HG02973 (cell line): ENCODE results near the gene NTHL1.
"Not testable (repeated sequence)": the region's sequence is repeated elsewhere in the genome, so short reads cannot be mapped to it uniquely, and the experiment has no call there.

ENCODE experiments used
- ATAC-seq: cut with Tn5 transposase; IDR thresholded peaks from one replicate; pipeline ENCODE4 v1.9.1; 2021; ENCODE audit warnings: moderate library complexity; ENCODE audit not compliant: unreplicated experiment

Gene NTHL1

DNA sequence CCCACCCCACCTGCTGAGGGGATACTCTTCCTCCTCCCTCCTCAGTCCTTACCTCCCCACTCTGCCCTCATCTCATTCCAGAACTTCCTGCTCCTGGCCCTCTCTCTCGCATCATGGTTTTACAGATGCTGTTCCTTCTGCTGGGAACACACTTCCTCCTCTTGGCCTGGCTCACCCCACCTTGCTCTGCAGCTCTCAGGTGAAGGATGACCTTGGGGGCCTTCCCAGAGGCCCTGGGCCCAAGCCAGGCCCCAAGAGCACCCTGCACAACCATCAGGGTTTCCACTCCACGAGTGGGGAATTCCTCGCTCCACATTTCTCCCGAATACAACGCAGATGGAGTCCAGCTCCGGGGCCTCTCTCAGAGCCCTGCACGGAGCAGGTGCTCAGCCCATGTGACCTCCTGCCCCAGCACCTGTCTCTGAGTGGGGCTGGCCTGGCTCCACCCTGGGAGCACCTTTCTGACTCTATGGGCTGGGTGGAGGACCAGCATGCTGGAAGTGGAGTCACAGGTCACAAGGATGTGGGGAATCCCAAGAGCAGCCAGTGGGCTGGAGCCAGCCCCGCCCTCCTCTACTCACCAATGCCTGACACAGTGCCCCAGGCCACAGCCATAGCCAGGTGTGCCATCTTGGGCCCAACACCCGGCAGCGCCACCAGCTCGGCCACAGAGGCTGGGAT lies 4.5 kb downstream of the NTHL1 start:
- no peak for ATAC-seq

DNA sequence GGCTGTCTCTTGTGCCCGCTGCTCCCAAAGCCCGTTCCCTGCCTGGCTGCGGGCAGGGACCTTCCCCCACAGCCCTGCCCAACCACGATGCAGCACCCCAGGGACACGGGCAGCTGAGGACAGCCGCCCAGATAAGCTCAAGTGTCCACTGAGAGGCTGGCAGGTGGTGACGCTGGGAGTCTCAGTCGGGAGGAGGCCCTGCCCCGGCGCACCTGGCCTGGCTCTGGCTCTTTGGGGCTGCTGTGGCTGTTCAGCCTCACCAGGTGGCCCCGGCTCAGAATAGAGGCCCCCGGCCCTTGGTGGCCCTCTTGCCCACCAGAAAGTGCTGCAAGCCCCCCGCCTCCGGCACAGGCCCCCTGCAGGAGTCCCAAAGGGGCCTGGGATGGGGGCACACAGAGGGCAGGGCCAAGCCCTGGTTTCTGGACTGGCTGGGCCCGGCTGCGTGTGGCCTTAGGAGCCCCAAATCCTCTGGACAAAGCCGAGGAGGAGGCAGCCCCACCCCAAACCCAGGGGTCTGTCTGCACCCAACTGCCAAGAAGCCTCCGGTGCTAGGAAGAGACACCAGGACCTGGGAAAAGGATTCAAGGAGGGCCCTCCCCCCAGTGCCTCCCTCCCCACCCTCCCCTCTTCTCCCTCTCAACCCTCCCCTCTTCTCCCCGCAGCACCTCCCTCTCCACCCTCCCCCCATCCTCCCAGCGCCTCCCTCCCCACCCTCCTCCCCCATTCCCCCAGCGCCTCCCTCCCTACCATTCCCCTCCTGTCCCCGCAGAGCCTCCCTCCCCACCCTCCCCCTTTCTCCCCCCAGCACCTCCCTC lies 5.3 kb downstream of the NTHL1 start:
- ATAC-seq, result no peak

DNA sequence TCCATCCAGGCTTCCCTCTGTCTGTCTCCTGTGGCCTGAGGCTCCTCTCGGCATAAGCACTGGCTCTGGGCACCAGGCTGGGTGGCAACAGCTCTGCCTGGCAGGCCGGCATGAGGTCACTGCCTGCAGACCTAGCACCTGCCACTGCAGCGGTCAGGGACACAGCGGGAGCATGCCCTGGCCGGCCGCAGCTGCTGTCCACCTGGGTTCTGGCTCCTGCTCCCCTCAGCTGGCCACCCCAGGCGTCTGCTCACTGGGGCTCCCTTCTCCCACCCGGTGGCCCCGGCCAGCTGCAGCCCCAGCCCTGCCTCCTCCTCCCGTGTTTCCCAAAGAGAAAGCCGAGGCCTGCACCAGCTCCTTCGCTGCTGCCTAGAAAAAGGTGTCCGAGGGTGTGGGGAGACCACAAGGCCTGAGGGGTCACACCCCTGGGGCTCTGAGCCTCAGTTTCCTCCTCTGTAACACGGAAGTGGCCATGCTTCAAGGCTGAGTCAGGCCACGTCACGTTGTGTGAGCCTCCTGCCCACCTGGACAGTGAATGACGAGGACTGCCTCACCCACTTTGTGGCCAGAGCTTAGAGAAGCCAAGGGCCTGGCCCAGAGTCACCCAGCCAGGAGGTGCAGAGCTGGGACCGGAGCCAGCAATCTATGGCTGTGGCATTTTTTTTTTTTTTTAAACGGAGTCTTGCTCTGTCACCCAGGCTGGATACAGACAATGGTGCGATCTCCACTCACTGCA lies 6.7 kb downstream of the NTHL1 start:
- ATAC-seq, result no peak

DNA sequence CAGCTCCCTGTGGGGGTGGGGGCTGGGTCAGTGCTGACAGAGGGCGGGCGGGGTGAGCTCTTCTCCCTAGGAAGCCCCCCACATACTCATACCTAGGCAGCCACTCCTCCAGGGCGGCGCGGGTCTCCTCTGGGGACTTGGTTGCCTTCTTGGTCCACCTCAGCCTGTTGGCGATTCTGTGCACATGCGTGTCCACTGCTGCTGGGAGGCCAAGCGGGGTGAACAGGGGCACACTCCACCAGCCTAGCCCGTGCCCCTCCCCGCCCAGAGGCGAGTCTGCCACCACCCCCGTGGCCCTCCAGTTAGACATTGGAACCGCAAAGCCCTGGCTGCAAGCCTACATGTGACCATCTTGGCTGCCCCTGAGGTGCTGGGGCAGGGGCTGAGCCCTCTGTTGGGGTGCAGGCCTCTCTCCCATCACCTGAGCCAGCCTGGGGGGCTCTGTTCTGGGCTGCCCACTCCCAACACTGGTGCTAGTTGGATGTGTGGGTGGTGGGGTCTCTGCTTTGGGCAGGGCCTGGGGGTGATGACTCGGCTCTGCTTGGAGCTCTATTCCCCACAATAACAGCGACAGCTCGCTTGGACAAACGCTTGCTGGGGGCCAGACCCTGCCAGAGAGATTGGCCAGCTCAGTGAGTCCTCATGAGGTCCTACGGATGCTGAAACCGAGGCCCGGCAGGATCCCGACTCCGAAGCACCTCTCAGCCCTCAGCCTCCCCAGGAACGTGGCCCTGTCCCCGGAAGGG lies 7.4 kb downstream of the NTHL1 start:
- ATAC-seq, result no peak

DNA sequence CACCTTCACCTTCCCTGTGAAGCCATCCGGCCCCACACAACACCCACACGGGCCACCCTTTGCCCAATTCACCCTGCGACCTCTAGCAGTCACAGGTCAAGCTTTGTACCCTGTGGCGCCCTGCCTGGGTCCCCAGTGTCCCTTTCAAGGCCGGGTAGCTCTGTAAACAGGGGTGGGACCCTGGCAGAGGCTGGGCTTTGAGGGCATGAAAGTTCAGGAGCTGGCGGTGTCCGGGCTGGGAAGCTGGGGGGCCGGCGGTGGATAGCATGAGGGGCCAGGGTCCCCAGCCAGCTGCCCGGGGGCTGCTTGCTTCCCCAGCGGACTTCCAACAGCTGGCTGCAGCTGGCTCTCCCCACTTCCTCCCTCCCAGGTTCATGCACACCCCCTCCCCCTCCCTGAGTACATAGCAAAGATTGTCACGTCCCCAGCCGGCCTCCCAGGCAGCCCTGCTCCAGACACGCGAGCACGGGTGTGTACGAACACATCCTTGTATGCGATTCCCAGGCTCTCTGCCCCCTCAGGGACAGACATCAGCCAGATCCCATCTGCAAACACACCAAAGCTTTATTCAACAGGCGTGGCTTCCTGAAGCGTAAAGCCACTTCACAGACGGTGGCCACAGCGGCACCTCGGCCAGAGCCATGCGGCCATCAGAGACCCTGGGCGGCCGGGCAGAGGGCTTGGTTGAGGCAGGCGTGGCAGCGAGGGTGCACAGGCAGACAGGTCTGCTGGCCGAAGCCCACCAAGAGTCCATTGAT lies 8.2 kb downstream of the NTHL1 start:
- no peak for ATAC-seq

DNA sequence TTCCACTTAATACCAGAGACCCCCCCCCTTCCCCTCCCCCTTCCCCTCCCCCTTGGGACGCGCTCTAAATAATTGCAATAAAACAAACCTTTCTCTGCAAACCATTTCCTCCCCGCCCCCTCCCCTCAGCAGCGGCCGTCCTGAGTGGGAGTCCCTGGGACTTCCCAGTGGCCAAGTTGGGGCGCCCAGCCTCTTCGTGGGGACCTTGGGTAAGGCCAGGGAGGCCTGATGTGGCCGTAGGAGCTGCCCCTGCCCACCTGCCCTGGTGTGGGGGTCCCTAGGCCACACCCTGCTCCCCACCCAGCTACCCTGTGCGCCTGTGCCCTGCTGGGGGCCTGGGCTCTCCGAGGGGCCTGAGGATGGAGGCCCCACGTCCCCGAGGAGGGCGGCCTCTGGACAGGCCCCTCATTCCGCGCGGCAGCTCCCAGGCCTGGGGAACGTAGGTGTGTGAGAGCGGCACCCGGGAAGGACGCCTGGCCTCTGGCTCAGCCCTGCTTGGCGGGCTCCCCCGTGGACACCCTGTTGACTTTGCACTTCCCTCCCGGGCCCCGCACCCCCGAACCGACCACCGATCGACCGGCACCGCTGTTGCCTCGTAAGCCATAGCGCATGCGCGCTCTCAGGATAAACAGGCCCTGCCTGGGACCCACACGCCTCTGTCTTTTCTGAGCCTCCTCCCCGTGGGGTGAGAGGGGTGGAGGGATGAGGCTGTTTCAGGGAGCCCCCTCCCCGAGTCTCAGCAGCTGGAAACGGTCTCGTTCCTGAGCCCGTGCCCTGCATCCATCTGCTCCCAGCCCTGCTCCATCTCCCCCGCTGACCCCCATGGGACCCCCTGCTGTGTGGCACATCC lies 9.0 kb downstream of the NTHL1 start:
- no peak for ATAC-seq

DNA sequence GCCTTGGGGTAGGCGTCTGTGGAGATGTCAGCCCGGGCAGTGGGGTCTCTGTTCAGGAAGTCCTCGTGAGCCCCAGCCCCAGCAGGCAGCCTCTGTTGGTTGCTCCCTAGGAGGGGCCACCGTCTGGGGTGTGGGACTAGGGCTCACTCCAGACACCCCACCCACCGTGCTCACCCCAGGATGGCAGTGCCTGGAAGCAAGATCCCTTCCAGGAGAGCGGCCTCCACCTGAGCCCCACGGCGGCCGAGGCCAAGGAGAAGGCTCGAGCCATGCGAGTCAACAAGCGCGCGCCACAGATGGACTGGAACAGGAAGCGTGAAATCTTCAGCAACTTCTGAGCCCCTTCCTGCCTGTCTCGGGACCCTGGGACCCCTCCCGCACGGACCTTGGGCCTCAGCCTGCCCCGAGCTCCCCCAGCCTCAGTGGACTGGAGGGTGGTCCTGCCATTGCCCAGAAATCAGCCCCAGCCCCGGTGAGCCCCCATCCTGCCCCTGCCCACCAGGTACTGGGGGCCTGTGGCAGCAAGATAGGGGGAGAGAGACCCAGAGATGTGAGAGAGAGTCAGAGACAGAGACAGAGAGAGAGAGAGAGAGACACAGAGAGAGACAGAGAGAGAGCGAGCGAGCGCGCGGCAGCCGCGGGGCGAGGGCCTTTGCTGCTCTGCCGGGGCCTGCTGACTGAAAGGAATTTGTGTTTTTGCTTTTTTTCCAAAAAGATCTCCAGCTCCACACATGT lies 9.8 kb downstream of the NTHL1 start:
- no peak for ATAC-seq

DNA sequence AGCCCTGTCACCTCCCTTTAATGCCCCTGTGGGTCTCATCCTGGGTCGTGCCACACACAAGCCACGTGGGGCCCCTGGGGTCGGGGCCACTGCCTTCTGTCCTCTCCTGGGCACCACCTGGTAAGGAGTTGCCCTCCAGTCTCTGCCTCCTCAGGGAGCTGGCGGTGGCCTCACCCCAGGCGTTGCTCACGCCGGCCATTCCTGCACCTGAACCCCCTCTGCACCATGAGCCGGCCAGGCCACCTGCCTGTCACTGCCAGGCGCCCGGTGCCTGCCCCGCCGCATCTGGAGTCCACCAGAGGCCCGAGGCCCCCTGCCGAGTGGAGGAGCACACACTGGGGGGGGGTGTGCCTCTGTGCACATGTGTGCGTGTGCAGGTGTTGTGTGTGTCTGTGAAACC lies 10.5 kb downstream of the NTHL1 start:
- ATAC-seq, result no peak

DNA sequence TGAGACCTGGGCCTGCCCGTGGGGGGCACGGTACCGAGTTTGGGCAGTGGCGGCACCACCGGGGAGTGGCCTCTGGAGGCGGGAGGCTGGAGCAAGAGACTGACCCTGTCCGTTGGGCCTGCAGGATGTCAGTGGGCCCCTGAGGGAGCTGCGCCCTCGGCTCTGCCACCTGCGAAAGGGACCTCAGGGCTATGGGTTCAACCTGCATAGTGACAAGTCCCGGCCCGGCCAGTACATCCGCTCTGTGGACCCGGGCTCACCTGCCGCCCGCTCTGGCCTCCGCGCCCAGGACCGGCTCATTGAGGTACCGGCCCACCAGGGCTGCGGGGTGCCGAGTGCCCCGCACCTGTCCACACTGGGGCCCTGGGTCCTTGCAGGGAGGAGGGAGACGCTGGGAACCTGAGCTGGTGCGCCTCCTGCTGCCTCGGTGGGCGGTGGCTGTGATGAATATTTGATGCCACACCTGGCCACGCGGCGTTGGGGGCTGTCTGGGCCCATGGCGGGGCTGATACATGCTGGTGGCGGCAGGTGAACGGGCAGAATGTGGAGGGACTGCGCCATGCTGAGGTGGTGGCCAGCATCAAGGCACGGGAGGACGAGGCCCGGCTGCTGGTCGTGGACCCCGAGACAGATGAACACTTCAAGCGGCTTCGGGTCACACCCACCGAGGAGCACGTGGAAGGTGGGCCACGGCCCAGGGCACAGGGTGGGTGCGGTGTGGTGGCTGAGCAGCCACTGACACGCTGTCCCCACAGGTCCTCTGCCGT lies 11.3 kb downstream of the NTHL1 start:
- ATAC-seq, result no peak

DNA sequence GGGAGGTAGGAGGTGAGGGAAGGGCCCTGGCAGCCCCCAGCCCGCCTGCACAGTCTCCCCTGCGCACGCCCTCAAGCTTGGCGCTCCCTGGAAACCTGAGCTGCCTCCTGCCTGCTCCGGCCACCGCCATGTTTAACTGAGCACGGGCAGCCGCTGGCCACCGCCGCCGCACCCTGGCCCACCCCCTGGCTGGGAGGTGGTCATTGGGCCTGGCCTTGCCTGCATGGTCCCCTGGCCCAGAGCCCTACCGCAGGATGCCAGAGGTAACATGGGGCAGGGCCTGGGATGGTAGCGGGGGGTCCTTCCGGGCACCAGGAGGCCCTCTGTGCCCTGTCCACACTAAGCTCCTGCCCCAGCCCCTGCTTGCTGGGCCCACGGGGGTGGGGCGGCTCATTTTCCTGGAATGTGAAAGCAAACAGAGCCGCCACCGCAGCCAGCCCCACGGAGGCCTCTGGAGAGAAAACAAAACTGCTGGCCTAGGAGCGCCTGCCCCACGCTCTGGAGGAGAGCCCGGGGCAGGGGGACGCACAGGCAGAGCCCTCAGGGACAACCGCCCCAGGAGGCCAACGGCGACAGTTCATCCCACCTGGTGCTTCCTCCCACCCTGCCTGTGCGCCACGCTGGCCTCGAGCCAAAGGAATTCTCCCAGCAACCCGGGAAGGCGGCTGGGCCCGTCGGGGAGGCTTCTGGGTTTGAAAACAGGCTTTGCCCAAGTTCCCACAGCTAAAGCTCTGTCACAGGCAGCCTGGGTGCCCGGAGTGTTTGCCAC lies 12.0 kb downstream of the NTHL1 start:
- no peak for ATAC-seq

DNA sequence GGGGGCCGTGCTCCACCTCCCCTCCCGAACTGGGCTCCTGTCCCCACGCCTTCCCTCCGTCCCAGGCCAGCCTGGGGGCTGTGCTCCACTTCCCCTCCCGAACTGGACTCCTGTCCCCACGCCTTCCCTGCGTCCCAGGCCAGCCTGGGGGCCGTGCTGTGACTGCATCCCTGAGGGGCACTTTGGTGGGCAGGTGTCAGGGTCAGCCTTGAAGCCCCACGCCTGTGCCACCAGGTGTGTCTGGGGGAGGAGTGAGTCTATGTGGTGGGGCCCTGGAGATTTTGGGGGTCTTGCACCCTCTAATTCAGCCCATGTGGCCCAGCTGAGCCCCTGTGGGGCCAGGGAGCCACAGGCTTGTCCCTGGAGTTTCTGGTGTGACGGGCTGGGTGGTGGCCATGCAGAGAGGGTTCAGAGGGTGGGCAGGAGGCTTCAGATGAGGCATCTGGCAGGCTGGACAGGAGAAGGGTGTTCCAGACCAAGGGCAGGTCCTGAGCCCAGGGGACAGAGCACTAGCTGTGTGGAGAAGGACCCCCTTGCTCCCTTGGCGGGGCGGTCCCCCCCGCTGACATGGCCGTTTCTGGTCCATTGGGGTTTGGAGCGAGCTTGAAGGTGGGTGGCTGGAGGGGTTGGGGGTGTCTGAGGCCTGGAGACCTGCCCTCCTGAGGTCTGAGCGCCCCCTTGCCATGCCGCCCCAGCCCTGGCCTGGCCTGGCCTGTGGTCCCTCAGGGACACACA lies 12.8 kb downstream of the NTHL1 start:
- ATAC-seq, result no peak

DNA sequence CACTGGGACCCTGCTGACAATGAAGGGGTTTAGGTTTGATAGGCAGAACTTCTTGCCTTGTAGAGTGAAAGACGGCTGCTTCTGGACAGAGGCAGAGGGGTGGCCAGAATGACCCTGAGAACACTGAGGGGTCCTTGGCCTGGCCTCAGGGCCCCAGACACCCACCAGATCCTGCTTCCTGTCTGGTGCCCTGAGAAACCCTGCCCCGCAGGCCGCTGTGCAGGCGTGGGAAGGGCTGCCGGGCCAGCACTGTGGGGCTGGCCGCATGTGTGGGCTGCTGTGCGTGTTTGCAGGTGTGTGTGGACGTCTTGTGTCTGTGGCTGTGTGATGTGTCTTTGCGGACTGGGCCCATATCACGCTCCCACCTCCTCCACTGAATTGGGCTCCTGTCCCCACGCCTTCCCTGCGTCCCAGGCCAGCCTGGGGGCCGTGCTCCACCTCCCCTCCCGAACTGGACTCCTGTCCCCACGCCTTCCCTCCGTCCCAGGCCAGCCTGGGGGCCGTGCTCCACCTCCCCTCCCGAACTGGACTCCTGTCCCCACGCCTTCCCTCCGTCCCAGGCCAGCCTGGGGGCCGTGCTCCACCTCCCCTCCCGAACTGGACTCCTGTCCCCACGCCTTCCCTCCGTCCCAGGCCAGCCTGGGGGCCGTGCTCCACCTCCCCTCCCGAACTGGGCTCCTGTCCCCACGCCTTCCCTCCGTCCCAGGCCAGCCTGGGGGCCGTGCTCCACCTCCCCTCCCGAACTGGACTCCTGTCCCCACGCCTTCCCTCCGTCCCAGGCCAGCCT lies 13.5 kb downstream of the NTHL1 start:
- not testable (repeated sequence) for ATAC-seq

DNA sequence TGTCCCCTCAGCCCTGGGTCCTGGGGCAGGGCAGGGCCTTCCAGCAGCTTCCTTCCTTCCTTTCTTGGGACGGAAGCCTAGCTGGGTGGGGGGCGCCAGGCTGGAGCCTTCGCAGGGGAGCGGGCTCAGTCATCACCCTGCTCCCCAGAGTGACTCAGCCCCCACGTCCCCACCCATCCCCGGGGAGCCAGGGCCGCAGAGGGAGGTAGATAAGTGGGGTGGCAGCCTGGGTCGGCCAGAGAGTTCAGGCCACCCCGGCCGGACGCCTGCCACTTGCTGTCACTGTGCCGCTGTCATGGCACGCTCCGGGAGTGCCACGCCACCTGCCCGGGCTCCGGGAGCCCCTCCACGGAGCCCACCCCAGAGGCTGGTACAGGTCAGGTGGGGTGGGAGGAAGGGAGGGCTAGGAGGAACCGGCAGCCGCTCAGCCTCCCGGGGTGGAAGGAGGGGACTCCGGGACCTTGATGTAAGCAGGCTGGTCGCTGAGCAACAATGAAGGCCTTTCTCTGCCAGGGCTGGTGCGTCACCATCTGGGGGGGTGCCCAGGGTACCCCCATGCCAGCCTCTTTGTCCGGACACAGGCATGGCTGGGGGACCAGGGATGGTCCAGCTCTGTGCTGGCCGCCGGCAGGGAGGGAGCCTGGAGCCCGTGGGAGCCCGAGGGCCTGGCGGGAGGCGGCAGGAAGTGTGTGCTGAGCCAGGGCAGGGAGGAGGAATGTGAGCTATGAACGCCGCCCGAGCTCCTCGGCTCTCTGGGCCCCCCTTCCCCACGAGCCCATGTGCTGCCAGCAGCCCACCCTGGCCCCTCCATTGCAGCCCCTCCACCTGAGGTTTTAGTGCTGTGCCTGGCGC lies 14.4 kb downstream of the NTHL1 start:
- ATAC-seq, result no peak

DNA sequence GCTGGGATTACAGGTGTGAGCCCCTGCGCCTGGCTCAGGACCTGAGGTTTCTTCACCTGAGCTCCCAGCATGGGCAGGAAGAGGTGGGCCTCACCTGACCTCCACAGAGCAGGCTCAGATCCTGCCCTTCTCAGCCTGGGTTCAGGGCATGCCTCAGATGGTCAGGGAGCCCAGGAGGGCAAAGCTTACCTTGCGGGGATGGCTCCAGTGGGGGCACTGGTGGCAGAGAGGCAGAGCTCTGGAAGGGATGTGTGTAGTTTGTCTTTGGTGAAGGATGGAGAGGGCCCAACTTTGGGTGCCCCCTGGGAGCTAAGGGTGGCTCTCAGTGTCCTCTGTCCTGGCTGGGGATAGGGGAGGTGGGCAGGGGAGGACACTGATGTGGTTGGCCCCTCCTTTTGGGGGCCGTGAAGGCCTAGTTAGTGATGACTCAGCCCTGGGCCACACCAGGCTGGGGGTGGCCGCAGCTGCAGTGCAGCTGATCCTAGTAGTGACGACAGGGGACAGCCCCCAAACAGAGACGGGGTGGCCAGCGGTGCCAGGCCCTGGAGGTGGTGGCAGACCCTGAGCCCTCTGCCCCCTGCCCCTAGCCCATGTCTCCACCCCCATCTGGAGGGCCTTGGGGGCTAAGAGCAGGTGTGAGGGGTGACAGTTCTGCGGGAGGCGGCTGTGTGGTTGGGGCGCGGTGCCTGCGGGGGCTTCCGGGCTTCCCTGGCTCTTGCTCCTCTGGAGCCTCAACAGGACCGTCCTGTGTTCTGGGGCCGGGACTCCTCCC lies 15.2 kb downstream of the NTHL1 start:
- no peak for ATAC-seq
